Right lobe of liver (tissue), 4 donors: ENCODE measurements around the gene DGKZ.

Experiments used
- CTCF ChIP-seq, 4 donors: fragments of 200-600 bp in 3 of 4; fragments of 450-650 bp in 1 of 4; IDR thresholded peaks; one replicate each; pipeline versions ENCODE4 v1.5.1 to v1.8.0; 2016 to 2022; ENCODE audit warnings: antibody characterized with exemption in 4 of 4, mild to moderate bottlenecking in 2 of 4
- POLR2A ChIP-seq: fragments of 450-650 bp; IDR thresholded peaks from one replicate; pipeline ENCODE4 v1.6.1; 2017; ENCODE audit warnings: antibody characterized with exemption, mild to moderate bottlenecking
- donor health status: DM: no; HTN: no; CAD: no.
- donor health status: DM: no; HTN: no; CAD: no.
- donor health status: DM: no; HTN: yes; CAD: no.

- TF ChIP-seq CTCF (IDR thresholded peaks at IDR 0.05) (no peak), POLR2A (no peak)
These were observed 8.1 kb upstream of the DGKZ start for GRCh38 chr11:46338988-46339666.
